ENCODE results near the gene PALLD. TPM values are rescaled to one million over a fixed set of nuclear protein-coding genes. Genes with fewer than 3 reads are reported as not detected.

PALLD gene
- total and polyA plus RNA-seq, 2 of the 13 experiments (the other 11 are each of a cell fraction or from before 2014, with no cell fraction given) = 0.50 to 1.5 TPM

DNA sequence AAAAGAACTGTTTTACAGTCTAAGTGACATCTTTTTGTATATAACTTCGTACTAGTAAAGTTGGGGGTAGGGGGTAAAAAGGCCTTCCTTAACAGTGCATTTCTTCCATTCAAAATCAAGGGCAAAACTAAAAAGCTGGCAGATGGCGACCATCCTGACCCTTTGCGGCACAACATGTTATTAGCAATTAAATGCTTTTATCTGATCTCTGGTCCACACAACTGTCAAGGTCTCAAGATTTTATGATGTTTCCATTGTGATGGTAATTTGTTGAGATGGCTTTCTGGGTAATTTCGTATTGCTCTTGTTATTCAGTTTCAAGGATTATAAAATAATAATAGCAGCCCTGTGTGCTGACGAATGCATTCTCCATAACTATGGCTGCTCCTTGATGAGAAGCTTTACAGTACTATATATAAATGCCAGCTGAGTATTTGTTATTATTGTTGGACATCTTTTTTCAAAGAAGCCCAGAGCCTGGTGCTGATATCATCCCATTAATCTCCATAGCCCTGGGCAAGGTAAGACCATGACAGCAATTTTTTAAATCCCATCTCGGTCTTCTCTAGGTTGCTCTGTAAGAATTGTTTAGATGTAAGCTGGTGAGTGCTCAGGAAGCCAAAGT lies 423.7 kb downstream of the PALLD start (continued):
- TF ChIP-seq NAIF1 (CRISPR knock-in tag; IDR thresholded peaks at IDR 0.05; ENCODE audit: borderline replicate concordance) = no peak
- TF ChIP-seq, protein P1, sequence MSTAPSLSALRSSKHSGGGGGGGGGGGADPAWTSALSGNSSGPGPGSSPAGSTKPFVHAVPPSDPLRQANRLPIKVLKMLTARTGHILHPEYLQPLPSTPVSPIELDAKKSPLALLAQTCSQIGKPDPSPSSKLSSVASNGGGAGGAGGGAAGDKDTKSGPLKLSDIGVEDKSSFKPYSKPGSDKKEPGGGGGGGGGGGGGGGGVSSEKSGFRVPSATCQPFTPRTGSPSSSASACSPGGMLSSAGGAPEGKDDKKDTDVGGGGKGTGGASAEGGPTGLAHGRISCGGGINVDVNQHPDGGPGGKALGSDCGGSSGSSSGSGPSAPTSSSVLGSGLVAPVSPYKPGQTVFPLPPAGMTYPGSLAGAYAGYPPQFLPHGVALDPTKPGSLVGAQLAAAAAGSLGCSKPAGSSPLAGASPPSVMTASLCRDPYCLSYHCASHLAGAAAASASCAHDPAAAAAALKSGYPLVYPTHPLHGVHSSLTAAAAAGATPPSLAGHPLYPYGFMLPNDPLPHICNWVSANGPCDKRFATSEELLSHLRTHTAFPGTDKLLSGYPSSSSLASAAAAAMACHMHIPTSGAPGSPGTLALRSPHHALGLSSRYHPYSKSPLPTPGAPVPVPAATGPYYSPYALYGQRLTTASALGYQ (CRISPR knock-in tag; IDR thresholded peaks at IDR 0.05) = no peak
- TF ChIP-seq CBX1 (IDR thresholded peaks at IDR 0.05; ENCODE audit: low read depth) = no peak
- no peak for TF ChIP-seq RBFOX2 (IDR thresholded peaks at IDR 0.05; ENCODE audit: low read depth, low read length)
- no peak for TF ChIP-seq AHR (CRISPR knock-in tag; IDR thresholded peaks at IDR 0.05)
- TF ChIP-seq ZNF333 (CRISPR knock-in tag; IDR thresholded peaks at IDR 0.05; ENCODE audit: borderline replicate concordance) = no peak
- TF ChIP-seq ARNT2 (CRISPR knock-in tag; IDR thresholded peaks at IDR 0.05; ENCODE audit: low read depth) = no peak
- TF ChIP-seq, protein P2, sequence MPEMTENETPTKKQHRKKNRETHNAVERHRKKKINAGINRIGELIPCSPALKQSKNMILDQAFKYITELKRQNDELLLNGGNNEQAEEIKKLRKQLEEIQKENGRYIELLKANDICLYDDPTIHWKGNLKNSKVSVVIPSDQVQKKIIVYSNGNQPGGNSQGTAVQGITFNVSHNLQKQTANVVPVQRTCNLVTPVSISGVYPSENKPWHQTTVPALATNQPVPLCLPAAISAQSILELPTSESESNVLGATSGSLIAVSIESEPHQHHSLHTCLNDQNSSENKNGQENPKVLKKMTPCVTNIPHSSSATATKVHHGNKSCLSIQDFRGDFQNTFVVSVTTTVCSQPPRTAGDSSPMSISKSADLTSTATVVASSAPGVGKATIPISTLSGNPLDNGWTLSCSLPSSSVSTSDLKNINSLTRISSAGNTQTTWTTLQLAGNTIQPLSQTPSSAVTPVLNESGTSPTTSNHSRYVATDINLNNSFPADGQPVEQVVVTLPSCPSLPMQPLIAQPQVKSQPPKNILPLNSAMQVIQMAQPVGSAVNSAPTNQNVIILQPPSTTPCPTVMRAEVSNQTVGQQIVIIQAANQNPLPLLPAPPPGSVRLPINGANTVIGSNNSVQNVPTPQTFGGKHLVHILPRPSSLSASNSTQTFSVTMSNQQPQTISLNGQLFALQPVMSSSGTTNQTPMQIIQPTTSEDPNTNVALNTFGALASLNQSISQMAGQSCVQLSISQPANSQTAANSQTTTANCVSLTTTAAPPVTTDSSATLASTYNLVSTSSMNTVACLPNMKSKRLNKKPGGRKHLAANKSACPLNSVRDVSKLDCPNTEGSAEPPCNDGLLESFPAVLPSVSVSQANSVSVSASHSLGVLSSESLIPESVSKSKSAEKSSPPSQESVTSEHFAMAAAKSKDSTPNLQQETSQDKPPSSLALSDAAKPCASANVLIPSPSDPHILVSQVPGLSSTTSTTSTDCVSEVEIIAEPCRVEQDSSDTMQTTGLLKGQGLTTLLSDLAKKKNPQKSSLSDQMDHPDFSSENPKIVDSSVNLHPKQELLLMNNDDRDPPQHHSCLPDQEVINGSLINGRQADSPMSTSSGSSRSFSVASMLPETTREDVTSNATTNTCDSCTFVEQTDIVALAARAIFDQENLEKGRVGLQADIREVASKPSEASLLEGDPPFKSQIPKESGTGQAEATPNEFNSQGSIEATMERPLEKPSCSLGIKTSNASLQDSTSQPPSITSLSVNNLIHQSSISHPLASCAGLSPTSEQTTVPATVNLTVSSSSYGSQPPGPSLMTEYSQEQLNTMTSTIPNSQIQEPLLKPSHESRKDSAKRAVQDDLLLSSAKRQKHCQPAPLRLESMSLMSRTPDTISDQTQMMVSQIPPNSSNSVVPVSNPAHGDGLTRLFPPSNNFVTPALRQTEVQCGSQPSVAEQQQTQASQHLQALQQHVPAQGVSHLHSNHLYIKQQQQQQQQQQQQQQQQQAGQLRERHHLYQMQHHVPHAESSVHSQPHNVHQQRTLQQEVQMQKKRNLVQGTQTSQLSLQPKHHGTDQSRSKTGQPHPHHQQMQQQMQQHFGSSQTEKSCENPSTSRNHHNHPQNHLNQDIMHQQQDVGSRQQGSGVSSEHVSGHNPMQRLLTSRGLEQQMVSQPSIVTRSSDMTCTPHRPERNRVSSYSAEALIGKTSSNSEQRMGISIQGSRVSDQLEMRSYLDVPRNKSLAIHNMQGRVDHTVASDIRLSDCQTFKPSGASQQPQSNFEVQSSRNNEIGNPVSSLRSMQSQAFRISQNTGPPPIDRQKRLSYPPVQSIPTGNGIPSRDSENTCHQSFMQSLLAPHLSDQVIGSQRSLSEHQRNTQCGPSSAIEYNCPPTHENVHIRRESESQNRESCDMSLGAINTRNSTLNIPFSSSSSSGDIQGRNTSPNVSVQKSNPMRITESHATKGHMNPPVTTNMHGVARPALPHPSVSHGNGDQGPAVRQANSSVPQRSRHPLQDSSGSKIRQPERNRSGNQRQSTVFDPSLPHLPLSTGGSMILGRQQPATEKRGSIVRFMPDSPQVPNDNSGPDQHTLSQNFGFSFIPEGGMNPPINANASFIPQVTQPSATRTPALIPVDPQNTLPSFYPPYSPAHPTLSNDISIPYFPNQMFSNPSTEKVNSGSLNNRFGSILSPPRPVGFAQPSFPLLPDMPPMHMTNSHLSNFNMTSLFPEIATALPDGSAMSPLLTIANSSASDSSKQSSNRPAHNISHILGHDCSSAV (CRISPR knock-in tag; IDR thresholded peaks at IDR 0.05; ENCODE audit: borderline replicate concordance) = no peak
